ENCODE data around the gene SOX4. TPM values are rescaled to one million over a fixed set of nuclear protein-coding genes. Genes with fewer than 3 reads are reported as not detected.

SOX4 gene
- total RNA-seq, 4 donors from 2014 or later = 3.5 to 9.3 (median 4.6) TPM

- TF ChIP-seq CTCF (IDR thresholded peaks at IDR 0.05) = no peak
- no peak for TF ChIP-seq POLR2A (IDR thresholded peaks at IDR 0.05)
- Histone ChIP-seq H3K4me1 (no peaks in the 10 kb centered on the region), H3K27ac (no peak overlapping the region), H3K36me3 (no peaks in the 10 kb centered on the region), H3K4me3 (no peak overlapping the region), H3K27me3 (no peaks in the 10 kb centered on the region), H3K9me3 (no peaks in the 10 kb centered on the region)
- intact Hi-C loops (cut with DNase I) = no loop called here
- WGBS, 2 donors = 78 to 84% methylated on average over 6 of the region's 6 CpGs
- no peak for DNase-seq
Measured at GRCh38 chr6:21612067-21612745, 18.7 kb downstream of the SOX4 start.

GRCh38 chr6:21613809-21614208 lies 20.3 kb downstream of the SOX4 start:
- DNase-seq = no peak
- no peaks in the 10 kb centered on the region for H3K4me1 ChIP-seq
- WGBS, 2 donors = 48 to 63% methylated on average over 2 of the region's 2 CpGs
- TF ChIP-seq CTCF (IDR thresholded peaks at IDR 0.05) = no peak
- no peak for TF ChIP-seq POLR2A (IDR thresholded peaks at IDR 0.05)
- H3K36me3 ChIP-seq = no peaks in the 10 kb centered on the region
- H3K9me3 ChIP-seq = no peaks in the 10 kb centered on the region
- no peak overlapping the region for H3K27ac ChIP-seq
- no peak overlapping the region for H3K4me3 ChIP-seq
- intact Hi-C loops (cut with DNase I) = no loop called here
- H3K27me3 ChIP-seq = no peaks in the 10 kb centered on the region

GRCh38 chr6:21614226-21614625 lies 20.7 kb downstream of the SOX4 start:
- H3K27me3 ChIP-seq = no peaks in the 10 kb centered on the region
- no peaks in the 10 kb centered on the region for H3K9me3 ChIP-seq
- no peak overlapping the region for H3K27ac ChIP-seq
- H3K4me3 ChIP-seq = no peak overlapping the region
- WGBS, 2 donors = 79 to 87% methylated on average over 4 of the region's 4 CpGs
- TF ChIP-seq POLR2A (IDR thresholded peaks at IDR 0.05) (no peak), CTCF (IDR thresholded peaks at IDR 0.05) (no peak)
- intact Hi-C loops (cut with DNase I) = no loop called here
- no peaks in the 10 kb centered on the region for H3K36me3 ChIP-seq
- DNase-seq = no peak
- no peaks in the 10 kb centered on the region for H3K4me1 ChIP-seq

GRCh38 chr6:21615504-21615903 lies 22.0 kb downstream of the SOX4 start:
- Histone ChIP-seq H3K27me3 (no peaks in the 10 kb centered on the region), H3K27ac (no peak overlapping the region), H3K36me3 (no peaks in the 10 kb centered on the region), H3K9me3 (no peaks in the 10 kb centered on the region), H3K4me3 (no peak overlapping the region), H3K4me1 (no peaks in the 10 kb centered on the region)
- TF ChIP-seq CTCF (IDR thresholded peaks at IDR 0.05) = no peak
- intact Hi-C loops (cut with DNase I) = no loop called here
- 21 to 22% methylated on average over 2 to 3 of the region's 3 CpGs for WGBS, 2 donors
- DNase-seq = no peak

- DNase-seq = no peak
- H3K4me3 ChIP-seq = no peak overlapping the region
- WGBS, 2 donors = 50 to 53% methylated on average over 5 of the region's 5 CpGs
- no peaks in the 10 kb centered on the region for H3K9me3 ChIP-seq
- no peaks in the 10 kb centered on the region for H3K27me3 ChIP-seq
- H3K27ac ChIP-seq = no peak overlapping the region
- TF ChIP-seq CTCF (IDR thresholded peaks at IDR 0.05) (no peak), POLR2A (IDR thresholded peaks at IDR 0.05) (no peak)
- H3K36me3 ChIP-seq = no peaks in the 10 kb centered on the region
- intact Hi-C loops (cut with DNase I) = no loop called here
- no peaks in the 10 kb centered on the region for H3K4me1 ChIP-seq
Measured at GRCh38 chr6:21616005-21616404, 22.5 kb downstream of the SOX4 start.
